ENCODE measurements around the gene ENC1.

ENC1 gene

DNA sequence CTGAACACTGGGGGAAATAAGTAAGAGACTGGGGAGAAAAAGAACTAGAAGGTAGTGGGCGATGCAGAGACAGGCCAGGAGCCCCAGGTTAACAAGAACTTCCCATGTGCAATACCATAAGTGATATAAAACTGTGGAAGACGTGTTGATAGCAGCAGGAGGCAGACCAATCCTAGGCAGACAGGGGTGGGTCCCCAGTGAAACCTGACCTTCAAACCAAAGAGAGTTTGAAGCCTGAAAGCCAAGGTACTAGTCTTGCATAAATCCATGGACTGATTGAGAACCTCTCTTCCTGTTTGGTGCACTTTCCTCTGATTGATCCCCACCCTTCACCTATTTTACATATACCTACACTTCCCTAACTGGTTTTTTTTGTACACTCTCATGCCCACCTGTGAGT, 29.3 kb upstream of the ENC1 start:
- Mint-ChIP-seq H3K4me3 (no peak overlapping the region), H3K27ac (no peak overlapping the region), H3K27me3 (peaks cover 16% of the 10 kb centered on the region), H3K36me3 (no peaks in the 10 kb centered on the region), H3K9me3 (no peaks in the 10 kb centered on the region), H3K4me1 (no peaks in the 10 kb centered on the region)
- DNase-seq = no peak
- CTCF ChIA-PET = no interaction called here

DNA sequence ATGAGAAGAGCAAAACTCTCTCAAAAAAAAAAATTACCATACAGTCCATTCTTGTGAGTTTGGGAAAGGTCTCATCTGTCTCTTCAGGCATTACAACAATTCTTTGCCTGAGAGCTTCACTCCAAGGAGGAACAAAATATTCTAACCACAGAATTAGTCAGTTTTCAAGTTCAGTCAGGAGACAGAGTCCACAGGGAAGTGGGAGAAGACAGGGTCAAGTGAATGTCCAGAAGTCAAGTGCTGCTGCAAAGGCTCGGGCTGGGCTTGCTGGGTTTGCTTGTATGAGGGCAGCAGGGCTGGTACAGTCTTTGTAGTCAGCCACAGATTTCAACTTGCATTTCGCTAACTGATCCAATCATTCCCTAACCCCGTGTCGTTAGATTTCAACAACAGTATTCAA, 26.9 kb upstream of the ENC1 start:
- no peak for DNase-seq
- no peaks in the 10 kb centered on the region for H3K4me1 Mint-ChIP-seq
- H3K27me3 Mint-ChIP-seq = peaks cover 13% of the 10 kb centered on the region
- H3K36me3 Mint-ChIP-seq = no peaks in the 10 kb centered on the region
- no peak overlapping the region for H3K27ac Mint-ChIP-seq
- no peak overlapping the region for H3K4me3 Mint-ChIP-seq
- no peaks in the 10 kb centered on the region for H3K9me3 Mint-ChIP-seq
- CTCF ChIA-PET = no interaction called here

DNA sequence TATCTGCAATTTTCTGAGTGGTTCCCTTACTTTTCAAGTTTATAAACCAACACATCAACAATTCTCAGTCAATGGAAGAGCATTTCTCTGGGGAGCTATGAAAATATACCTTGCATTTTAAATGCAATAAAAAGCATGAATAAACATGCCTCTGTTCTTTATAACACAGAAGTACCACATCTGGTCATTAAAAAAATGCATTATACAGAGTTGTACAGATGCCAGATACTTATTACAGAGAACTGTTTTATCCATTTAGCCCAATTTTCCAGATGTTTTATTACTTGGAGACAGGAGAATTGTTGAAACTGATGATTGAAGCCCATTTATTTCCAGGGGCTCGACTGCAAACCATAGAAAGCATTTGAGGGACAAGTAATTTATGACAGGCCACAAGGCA, 25.3 kb upstream of the ENC1 start:
- H3K4me1 Mint-ChIP-seq = no peaks in the 10 kb centered on the region
- H3K9me3 Mint-ChIP-seq = no peaks in the 10 kb centered on the region
- CTCF ChIA-PET = no interaction called here
- no peak overlapping the region for H3K4me3 Mint-ChIP-seq
- no peak for DNase-seq
- peaks cover 15% of the 10 kb centered on the region for H3K27me3 Mint-ChIP-seq
- no peaks in the 10 kb centered on the region for H3K36me3 Mint-ChIP-seq
- H3K27ac Mint-ChIP-seq = no peak overlapping the region

DNA sequence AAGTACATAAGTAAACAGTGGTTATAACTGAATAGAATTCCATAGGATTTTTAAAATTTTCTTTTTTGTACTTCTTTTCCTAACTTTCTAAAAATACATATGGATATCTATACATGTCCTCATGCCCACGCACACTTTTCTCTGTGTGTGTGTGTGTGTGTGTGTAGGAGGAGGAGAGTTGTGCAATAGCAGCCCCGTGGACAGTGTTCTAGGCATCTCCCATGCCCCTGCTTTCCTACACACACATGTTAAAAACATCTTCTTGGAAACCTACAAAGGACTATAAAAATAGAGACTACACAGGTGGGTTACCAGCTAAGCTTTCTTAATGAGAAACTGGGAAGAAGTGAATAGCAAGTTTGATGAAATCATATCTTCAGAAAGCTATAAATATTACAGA, 24.7 kb upstream of the ENC1 start:
- no peak overlapping the region for H3K27ac Mint-ChIP-seq
- H3K27me3 Mint-ChIP-seq = peaks cover 20% of the 10 kb centered on the region
- H3K9me3 Mint-ChIP-seq = no peaks in the 10 kb centered on the region
- no peaks in the 10 kb centered on the region for H3K36me3 Mint-ChIP-seq
- CTCF ChIA-PET = interaction anchor here (1.1 kb wide), 1 partner anchor 253 kb away, joined by 3 read pairs; no protein-coding TSS in a partner anchor
- DNase-seq = no peak
- H3K4me3 Mint-ChIP-seq = no peak overlapping the region
- no peaks in the 10 kb centered on the region for H3K4me1 Mint-ChIP-seq

DNA sequence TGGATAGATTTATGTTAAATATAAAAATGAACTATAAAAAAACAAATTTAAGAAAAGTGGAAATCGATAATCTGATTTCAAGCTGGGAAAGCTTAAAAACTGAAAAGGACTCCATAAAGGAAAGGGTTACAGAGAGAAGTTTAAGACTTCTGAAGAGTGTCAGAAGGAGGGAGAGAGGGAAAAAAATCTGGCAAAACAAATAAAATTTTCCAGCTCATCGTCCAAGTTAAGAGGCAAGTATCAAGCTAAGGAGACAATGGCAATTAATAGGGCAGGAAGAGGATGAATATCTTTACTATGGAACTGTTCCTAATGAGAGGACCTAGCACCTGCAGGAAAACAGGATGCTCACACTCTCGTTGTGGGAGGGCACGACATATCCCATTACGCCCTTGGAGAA, 24.0 kb upstream of the ENC1 start:
- Mint-ChIP-seq H3K27ac (no peak overlapping the region), H3K27me3 (peaks cover 21% of the 10 kb centered on the region), H3K9me3 (no peaks in the 10 kb centered on the region), H3K4me3 (no peak overlapping the region), H3K36me3 (no peaks in the 10 kb centered on the region), H3K4me1 (no peaks in the 10 kb centered on the region)
- CTCF ChIA-PET = interaction anchor here (0.7 to 1.1 kb wide), 3 partner anchors 14 to 261 kb away, joined by 3 to 5 read pairs (median 3); no protein-coding TSS in a partner anchor
- no peak for DNase-seq

DNA sequence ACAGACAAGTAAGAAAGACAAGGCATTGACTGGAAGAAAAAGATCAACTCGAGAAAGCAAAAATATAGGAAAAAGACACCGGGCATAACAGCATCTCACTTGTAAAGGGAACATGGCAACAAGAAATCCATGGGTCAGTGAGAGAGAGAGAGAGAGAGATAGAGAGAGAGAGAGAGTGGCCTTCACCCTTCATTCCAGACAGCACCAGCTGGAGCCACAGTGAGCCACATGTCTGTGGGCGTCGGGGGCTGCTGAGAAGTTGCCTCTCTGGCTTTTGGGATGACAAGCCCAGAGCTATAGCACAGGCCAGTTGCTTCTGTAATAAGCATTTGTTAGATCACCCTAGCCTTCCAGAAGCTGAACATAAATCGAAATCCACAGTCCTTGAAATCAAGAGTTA, 20.3 kb upstream of the ENC1 start:
- Mint-ChIP-seq H3K4me1 (no peaks in the 10 kb centered on the region), H3K4me3 (no peak overlapping the region), H3K27ac (no peak overlapping the region), H3K9me3 (no peaks in the 10 kb centered on the region), H3K27me3 (peaks cover 30% of the 10 kb centered on the region), H3K36me3 (no peaks in the 10 kb centered on the region)
- CTCF ChIA-PET = no interaction called here
- DNase-seq = no peak

DNA sequence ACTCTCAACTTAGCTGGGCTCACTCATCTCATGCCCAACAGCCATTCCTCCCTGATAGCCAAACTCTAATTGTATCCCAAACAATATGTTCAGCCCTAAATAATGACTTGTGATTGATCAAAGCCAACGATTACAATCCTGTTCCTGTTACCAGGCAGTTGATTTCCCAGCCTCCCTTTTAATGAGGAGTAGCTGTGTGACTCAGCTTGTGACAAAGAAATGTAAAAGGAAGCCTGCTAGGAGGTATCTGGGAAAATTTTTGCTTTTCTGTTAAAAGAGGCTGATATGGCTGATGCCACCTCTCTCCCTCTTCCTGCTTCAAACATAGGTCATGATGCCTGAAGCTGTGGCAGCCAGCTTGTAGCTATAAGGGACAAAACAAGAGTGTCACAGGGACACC, 19.6 kb upstream of the ENC1 start:
- DNase-seq = no peak
- Mint-ChIP-seq H3K4me1 (no peaks in the 10 kb centered on the region), H3K27ac (no peak overlapping the region), H3K9me3 (no peaks in the 10 kb centered on the region), H3K4me3 (no peak overlapping the region), H3K36me3 (no peaks in the 10 kb centered on the region), H3K27me3 (peaks cover 30% of the 10 kb centered on the region)
- CTCF ChIA-PET = no interaction called here

DNA sequence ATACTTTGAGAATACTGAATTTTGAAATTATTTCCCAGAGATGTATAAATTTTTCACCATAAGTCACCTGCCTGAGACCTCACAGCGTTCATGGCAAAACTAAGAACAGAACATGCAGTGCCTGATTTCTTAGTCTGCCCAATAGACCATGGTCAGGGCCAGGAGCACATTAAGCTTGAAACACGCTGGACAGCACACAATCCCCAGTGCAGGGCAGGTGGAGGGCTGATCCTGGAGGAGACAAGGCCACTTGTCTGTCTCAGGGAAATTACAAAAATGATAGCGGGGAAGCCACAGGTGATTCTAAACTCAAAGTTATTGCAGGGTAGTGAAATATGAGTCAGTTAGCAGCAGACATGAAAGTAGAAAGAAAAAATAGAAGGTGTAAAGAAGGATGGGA, 18.6 kb upstream of the ENC1 start:
- H3K36me3 Mint-ChIP-seq = no peaks in the 10 kb centered on the region
- DNase-seq = no peak
- H3K4me1 Mint-ChIP-seq = no peaks in the 10 kb centered on the region
- H3K4me3 Mint-ChIP-seq = no peak overlapping the region
- CTCF ChIA-PET = no interaction called here
- H3K27me3 Mint-ChIP-seq = peaks cover 34% of the 10 kb centered on the region
- H3K27ac Mint-ChIP-seq = no peak overlapping the region
- no peaks in the 10 kb centered on the region for H3K9me3 Mint-ChIP-seq

DNA sequence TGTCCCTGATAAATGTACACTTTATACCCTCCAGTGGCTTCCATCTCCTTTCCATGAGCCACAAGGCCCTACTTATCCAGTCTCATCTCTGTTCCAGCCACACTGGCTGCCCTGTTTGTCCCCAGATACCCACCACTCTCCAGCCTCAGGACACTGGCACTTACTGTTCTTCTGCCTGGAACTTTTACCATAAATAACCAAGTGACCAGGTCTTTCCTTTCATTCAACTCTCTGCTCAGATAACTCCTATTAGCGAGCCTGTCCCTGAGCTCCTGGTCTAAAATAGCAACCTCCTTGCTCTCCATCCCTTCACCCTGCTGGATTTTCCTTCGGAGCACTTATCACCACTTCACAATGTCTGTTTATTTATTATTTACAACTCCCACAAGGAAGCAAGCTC, 16.6 kb upstream of the ENC1 start:
- Mint-ChIP-seq H3K36me3 (no peaks in the 10 kb centered on the region), H3K27me3 (peaks cover 29% of the 10 kb centered on the region)
- CTCF ChIA-PET = interaction anchor here (0.5 kb wide), 1 partner anchor 209 kb away, joined by 3 read pairs; no protein-coding TSS in a partner anchor

DNA sequence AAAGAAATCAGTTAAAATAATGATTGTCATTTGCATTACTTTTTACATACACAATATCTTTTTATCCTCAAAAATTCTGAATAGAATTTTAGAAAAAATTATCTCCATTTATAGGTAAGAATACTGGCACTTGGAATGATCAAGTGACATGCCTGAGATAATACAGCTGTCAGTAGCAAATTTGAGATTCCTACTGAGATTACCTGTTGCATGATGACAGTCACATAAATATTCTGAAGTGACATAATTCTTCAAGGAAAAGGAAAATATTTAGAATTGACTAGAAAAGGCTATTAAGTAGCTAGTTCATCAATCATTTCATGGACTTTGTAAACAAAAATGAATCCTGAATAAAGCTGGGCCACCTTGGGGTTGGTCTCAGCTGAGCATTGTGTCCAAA, 15.2 kb upstream of the ENC1 start:
- Mint-ChIP-seq H3K27ac (no peak overlapping the region), H3K4me1 (no peaks in the 10 kb centered on the region), H3K36me3 (no peaks in the 10 kb centered on the region), H3K9me3 (no peaks in the 10 kb centered on the region), H3K4me3 (no peak overlapping the region), H3K27me3 (peaks cover 21% of the 10 kb centered on the region)
- CTCF ChIA-PET = no interaction called here
- DNase-seq = no peak

More for the DNA sequence above, 16.6 kb upstream of the ENC1 start:
- H3K4me1 Mint-ChIP-seq = no peaks in the 10 kb centered on the region
- no peak for DNase-seq
- no peak overlapping the region for H3K27ac Mint-ChIP-seq
- no peak overlapping the region for H3K4me3 Mint-ChIP-seq
- H3K9me3 Mint-ChIP-seq = no peaks in the 10 kb centered on the region

DNA sequence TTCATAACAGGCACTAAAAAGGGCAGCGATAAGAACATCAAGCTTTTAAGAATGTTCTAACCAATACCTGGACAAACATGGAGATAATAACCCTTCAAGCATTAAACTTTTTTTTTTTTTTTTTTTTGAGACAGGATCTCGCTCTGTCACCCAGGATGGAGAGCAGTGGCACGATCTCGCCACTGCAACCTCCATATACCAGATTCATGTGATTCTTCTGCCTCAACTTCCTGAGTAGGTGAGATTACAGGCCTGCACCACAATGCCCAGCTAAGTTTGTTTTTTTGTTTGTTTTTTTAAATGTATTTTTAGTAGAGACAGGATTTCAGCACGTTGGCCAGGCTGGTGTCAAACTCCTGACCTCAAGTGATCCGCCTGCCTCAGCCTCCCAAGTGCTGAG, 14.7 kb upstream of the ENC1 start:
- Mint-ChIP-seq H3K36me3 (no peaks in the 10 kb centered on the region), H3K4me1 (no peaks in the 10 kb centered on the region), H3K27me3 (peaks cover 16% of the 10 kb centered on the region), H3K27ac (no peak overlapping the region), H3K4me3 (no peak overlapping the region), H3K9me3 (no peaks in the 10 kb centered on the region)
- CTCF ChIA-PET = interaction anchor here (0.8 to 1.0 kb wide), 2 partner anchors 8 to 261 kb away, joined by 3 read pairs; no protein-coding TSS in a partner anchor
- DNase-seq = no peak

DNA sequence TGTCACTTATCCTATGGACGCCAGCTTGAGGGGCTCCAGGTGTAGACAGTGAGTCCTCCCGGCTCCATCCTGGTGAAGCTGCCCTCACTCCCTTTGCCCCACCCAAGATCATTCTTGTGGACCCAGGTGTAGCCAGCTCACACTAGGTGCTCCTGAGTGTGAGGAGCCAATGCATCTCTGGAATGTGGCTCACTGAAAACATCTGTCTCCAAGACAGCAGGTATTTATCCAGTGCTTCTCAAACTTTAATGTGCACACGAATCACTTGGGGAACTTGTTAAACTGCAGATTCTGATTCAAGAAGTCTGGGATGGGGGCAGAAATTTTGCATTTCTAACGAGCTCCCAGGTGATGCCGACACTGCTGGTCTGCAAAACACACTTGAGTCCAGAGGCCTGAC, 13.5 kb upstream of the ENC1 start:
- Mint-ChIP-seq H3K27me3 (peaks cover 16% of the 10 kb centered on the region), H3K36me3 (no peaks in the 10 kb centered on the region), H3K4me1 (no peaks in the 10 kb centered on the region), H3K9me3 (no peaks in the 10 kb centered on the region), H3K27ac (no peak overlapping the region), H3K4me3 (no peak overlapping the region)
- CTCF ChIA-PET = interaction anchor here (0.9 to 1.0 kb wide), 3 partner anchors 9 to 265 kb away, joined by 3 read pairs; no protein-coding TSS in a partner anchor
- no peak for DNase-seq

DNA sequence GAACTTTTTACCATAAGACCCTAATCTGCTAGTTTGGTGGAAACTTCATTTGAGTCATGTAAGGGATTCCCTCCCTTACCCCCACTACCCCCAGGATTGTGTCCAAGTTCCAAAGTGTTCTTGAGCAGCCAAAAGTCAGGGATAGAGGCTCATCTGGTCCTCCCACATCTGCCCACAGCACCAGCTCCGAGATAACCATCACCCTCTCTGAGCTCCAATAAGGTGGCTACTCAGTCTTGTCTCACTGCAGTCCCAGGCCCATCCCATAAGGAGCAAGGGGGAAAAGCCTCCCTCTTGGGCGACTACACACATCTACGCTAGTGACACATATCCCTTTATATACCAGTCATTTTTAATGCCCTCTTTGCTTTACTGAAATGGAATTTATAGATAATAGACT, 12.0 kb upstream of the ENC1 start:
- Mint-ChIP-seq H3K4me1 (no peaks in the 10 kb centered on the region), H3K36me3 (no peaks in the 10 kb centered on the region), H3K27ac (no peak overlapping the region), H3K27me3 (peaks cover 9% of the 10 kb centered on the region), H3K4me3 (no peak overlapping the region), H3K9me3 (no peaks in the 10 kb centered on the region)
- CTCF ChIA-PET = interaction anchor here (1.7 kb wide), 1 partner anchor 750 kb away, joined by 3 read pairs; no protein-coding TSS in a partner anchor
- DNase-seq = no peak

DNA sequence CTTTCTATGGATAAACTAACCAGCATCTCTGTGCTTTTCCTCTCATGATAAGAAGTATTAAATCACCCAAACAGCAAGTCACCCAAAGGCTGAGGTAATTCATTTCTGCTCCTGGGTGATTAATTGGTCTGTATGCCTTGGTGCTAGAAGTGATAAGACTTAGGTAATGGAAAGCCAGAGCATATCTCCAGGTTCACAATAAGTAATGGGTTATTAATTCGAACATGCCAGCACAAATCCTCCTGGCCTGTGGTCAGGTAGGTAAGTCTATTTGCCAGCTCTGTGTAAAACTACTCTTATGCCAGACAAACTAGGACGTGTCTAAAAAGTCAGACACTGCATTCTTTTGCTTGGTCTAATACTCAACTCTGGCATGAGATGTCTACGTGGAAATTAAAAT, 11.2 kb upstream of the ENC1 start:
- no peaks in the 10 kb centered on the region for H3K9me3 Mint-ChIP-seq
- no peaks in the 10 kb centered on the region for H3K36me3 Mint-ChIP-seq
- H3K27me3 Mint-ChIP-seq = peaks cover 10% of the 10 kb centered on the region
- H3K4me3 Mint-ChIP-seq = no peak overlapping the region
- DNase-seq = no peak
- no peaks in the 10 kb centered on the region for H3K4me1 Mint-ChIP-seq
- CTCF ChIA-PET = interaction anchor here (1.7 kb wide), 1 partner anchor 749 kb away, joined by 3 read pairs; no protein-coding TSS in a partner anchor
- H3K27ac Mint-ChIP-seq = no peak overlapping the region

DNA sequence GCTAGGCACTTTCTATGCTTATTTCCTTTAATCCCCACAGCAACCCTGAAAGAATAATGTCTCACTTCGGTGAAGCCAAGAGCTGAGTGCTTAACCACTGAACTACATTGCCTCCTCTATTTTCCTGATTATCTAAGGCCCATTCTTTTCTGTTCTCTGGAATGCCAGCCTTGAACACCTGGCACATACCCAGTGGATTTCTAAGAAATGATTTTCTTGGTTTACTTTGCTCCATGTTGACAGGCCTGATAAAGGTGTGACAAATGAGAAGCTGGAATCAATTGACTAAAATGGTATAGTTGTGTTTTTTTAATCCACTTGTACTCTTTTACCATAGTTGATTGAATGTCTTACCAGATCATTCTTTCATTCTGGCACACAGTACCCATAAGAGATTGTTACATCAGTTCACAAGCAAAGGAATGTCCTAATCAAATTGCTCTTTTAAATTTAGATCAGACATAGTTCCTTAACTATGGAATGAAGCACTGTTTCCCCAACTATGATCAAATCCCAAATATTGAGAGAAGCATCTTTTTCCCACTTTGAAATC, 9.0 kb upstream of the ENC1 start:
- Mint-ChIP-seq H3K27me3 (peaks cover 12% of the 10 kb centered on the region), H3K4me3 (no peak overlapping the region), H3K36me3 (no peaks in the 10 kb centered on the region), H3K9me3 (no peaks in the 10 kb centered on the region), H3K27ac (no peak overlapping the region), H3K4me1 (no peaks in the 10 kb centered on the region)
- CTCF ChIA-PET = interaction anchor here (0.6 to 2.5 kb wide), 10 partner anchors 19 to 1059 kb away, joined by 3 to 30 read pairs (median 4); no protein-coding TSS in a partner anchor
- DNase-seq = no peak

Measured in activated naive CD4-positive, alpha-beta T cell treated with anti-CD3 and anti-CD28 coated beads, Interleukin-2, amount 10 ng/mL, durations not matched to agents 7 days and 5 days (primary cell).